ENCODE results near the gene CYP26B1.

CYP26B1 gene

GRCh38 chr2:72145658-72146329 lies 1.9 kb downstream of the CYP26B1 start:
- no peak for DNase-seq (ENCODE audit: low read depth in 2 of 2)
- H3K4me3 ChIP-seq (replicated peaks in 1 of 2; ENCODE audit: low read depth in 2 of 2, low read length in 2 of 2) = peak overlapping the region in 1 of 2 donors; percentile 33
- TF ChIP-seq CTCF (IDR thresholded peaks at IDR 0.05; ENCODE audit: low read depth, low read length) = no peak

- DNase-seq (ENCODE audit: low read depth in 2 of 2) = no peak
- TF ChIP-seq CTCF (IDR thresholded peaks at IDR 0.05; ENCODE audit: low read depth, low read length) = no peak
Measured at GRCh38 chr2:72145289-72145657, 2.4 kb downstream of the CYP26B1 start.

GRCh38 chr2:72144632-72145288 lies 2.9 kb downstream of the CYP26B1 start:
- no peak for DNase-seq (ENCODE audit: low read depth in 2 of 2)
- TF ChIP-seq CTCF (IDR thresholded peaks at IDR 0.05; ENCODE audit: low read depth, low read length) = no peak
- peak overlapping the region; percentile 18 to 33 for H3K4me3 ChIP-seq (replicated peaks in 1 of 2; ENCODE audit: low read depth in 2 of 2, low read length in 2 of 2)

More at GRCh38 chr2:72145289-72145657, 2.4 kb downstream of the CYP26B1 start:
- peak overlapping the region; percentile 18 to 33 for H3K4me3 ChIP-seq (replicated peaks in 1 of 2; ENCODE audit: low read depth in 2 of 2, low read length in 2 of 2)

- no peak for DNase-seq (ENCODE audit: low read depth in 2 of 2)
- TF ChIP-seq CTCF (IDR thresholded peaks at IDR 0.05; ENCODE audit: low read depth, low read length) = no peak
- H3K4me3 ChIP-seq (replicated peaks in 1 of 2; ENCODE audit: low read depth in 2 of 2, low read length in 2 of 2) = no peak overlapping the region
Measured at GRCh38 chr2:72144274-72144631, 3.4 kb downstream of the CYP26B1 start.

- no peak for DNase-seq (ENCODE audit: low read depth in 2 of 2)
- TF ChIP-seq CTCF (IDR thresholded peaks at IDR 0.05; ENCODE audit: low read depth, low read length) = no peak
- no peak overlapping the region for H3K4me3 ChIP-seq (replicated peaks in 1 of 2; ENCODE audit: low read depth in 2 of 2, low read length in 2 of 2)
Measured at GRCh38 chr2:72143441-72144273, 4.0 kb downstream of the CYP26B1 start.

- no peak for TF ChIP-seq CTCF (IDR thresholded peaks at IDR 0.05; ENCODE audit: low read depth, low read length)
- H3K4me3 ChIP-seq (replicated peaks in 1 of 2; ENCODE audit: low read depth in 2 of 2, low read length in 2 of 2) = no peak overlapping the region
- DNase-seq (ENCODE audit: low read depth in 2 of 2) = peak in 1 of 2 donors; percentile 68
Measured at GRCh38 chr2:72142570-72143440, 4.9 kb downstream of the CYP26B1 start.
